C4-2B (cell line): ENCODE measurements around the gene ADM.

ENCODE experiments used
- H3K27ac ChIP-seq: fragments of 450-650 bp; 2 replicates; pipeline ENCODE4 v1.5.1; 2017
- CTCF ChIP-seq: fragments of 450-650 bp; conservative IDR thresholded peaks from 2 replicates; pipeline ENCODE4 v1.5.1; 2017; ENCODE audit warnings: mild to moderate bottlenecking
- ZFX ChIP-seq: fragments of 450-650 bp; IDR thresholded peaks from 2 replicates; pipeline ENCODE4 v1.6.1; 2017

Gene ADM

GRCh38 chr11:10302359-10302743 lies 2.5 kb upstream of the ADM start:
- TF ChIP-seq ZFX (no peak), CTCF (no peak; the same call in 1 of the 2 replicates)
- H3K27ac ChIP-seq = peak overlapping the region; percentile 78

GRCh38 chr11:10302744-10303557 lies 1.9 kb upstream of the ADM start:
- H3K27ac ChIP-seq = peak overlapping the region; percentile 78
- TF ChIP-seq CTCF = no peak; the same call in 1 of the 2 replicates
- TF ChIP-seq ZFX = no peak

GRCh38 chr11:10303558-10304363 lies 1.1 kb upstream of the ADM start:
- peak overlapping the region; percentile 78 for H3K27ac ChIP-seq
- no peak for TF ChIP-seq ZFX
- TF ChIP-seq CTCF = no peak

DNA sequence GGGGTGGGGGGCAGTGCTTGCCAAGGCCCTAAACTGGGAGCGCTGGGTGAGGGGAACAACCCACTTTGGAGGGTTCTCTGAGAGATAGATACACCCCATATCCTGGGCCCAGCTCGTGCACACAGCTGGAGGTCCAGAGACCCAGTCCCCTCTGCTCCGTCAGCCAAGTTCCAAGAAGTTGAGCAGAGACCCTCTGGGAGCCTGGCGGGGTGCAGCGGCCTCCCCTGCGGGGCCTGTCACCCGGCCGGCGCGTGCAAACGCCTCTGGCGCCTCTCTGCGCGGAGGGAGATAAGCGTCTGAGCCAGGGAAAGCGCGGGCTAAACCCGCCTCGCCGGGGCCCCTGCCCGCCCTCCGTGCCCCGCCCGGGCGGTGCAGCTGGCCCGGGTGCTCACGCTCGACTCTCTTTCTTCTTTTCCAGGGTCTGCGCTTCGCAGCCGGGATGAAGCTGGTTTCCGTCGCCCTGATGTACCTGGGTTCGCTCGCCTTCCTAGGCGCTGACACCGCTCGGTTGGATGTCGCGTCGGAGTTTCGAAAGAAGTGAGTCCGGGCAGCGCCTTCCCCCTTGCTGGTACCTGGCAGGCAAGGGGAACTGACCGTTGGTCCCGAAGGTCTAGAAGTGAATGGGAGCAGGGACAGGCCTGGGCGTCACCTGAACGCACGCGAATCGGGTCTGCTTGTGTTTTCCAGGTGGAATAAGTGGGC lies 540 bp downstream of the ADM start:
- TF ChIP-seq CTCF (no peak), ZFX (no peak)
- H3K27ac ChIP-seq = no peak overlapping the region

DNA sequence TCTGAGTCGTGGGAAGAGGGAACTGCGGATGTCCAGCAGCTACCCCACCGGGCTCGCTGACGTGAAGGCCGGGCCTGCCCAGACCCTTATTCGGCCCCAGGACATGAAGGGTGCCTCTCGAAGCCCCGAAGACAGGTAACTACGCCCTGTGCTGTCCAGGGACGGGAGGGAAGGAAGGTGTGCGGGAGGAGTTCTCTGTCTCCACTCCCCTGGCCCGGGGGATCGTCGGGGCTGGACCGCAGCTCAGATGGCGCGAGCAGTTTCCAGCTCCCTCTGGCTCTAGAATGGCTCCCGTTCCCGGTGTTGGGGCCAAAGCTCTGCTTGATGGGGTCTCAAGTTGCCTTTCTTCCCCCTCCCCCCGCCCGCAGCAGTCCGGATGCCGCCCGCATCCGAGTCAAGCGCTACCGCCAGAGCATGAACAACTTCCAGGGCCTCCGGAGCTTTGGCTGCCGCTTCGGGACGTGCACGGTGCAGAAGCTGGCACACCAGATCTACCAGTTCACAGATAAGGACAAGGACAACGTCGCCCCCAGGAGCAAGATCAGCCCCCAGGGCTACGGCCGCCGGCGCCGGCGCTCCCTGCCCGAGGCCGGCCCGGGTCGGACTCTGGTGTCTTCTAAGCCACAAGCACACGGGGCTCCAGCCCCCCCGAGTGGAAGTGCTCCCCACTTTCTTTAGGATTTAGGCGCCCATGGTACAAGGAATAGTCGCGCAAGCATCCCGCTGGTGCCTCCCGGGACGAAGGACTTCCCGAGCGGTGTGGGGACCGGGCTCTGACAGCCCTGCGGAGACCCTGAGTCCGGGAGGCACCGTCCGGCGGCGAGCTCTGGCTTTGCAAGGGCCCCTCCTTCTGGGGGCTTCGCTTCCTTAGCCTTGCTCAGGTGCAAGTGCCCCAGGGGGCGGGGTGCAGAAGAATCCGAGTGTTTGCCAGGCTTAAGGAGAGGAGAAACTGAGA lies 1.4 kb downstream of the ADM start:
- H3K27ac ChIP-seq = peak overlapping the region; percentile 72
- no peak for TF ChIP-seq ZFX
- TF ChIP-seq CTCF = no peak

GRCh38 chr11:10307022-10307399 lies 2.1 kb downstream of the ADM start:
- peak overlapping the region; percentile 72 for H3K27ac ChIP-seq
- TF ChIP-seq CTCF = no peak
- no peak for TF ChIP-seq ZFX
